Measurements from ENCODE around the gene VRK1.

GRCh38 chr14:96839251-96839650 lies 42.1 kb downstream of the VRK1 start:
- TF ChIP-seq, protein P1, sequence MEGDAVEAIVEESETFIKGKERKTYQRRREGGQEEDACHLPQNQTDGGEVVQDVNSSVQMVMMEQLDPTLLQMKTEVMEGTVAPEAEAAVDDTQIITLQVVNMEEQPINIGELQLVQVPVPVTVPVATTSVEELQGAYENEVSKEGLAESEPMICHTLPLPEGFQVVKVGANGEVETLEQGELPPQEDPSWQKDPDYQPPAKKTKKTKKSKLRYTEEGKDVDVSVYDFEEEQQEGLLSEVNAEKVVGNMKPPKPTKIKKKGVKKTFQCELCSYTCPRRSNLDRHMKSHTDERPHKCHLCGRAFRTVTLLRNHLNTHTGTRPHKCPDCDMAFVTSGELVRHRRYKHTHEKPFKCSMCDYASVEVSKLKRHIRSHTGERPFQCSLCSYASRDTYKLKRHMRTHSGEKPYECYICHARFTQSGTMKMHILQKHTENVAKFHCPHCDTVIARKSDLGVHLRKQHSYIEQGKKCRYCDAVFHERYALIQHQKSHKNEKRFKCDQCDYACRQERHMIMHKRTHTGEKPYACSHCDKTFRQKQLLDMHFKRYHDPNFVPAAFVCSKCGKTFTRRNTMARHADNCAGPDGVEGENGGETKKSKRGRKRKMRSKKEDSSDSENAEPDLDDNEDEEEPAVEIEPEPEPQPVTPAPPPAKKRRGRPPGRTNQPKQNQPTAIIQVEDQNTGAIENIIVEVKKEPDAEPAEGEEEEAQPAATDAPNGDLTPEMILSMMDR (IDR thresholded peaks at IDR 0.05) = no peak
- no peak for TF ChIP-seq POLR2A (IDR thresholded peaks at IDR 0.05)

All from ovary (tissue), 3 donors.